ENCODE measurements around the gene TCEAL7.
"Not testable (repeated sequence)": the region's sequence is repeated elsewhere in the genome, so short reads cannot be mapped to it uniquely, and the experiment has no call there.

TCEAL7 gene

GRCh38 chrX:103329991-103330390 is at the start of gene TCEAL7:
TCEAL7 (plus strand) TSS chrX:103330239; CDS start chrX:103331404, 1,165 bp downstream.
- no peak for DNase-seq
- Histone ChIP-seq H3K36me3 (replicated peaks) (no peaks in the 10 kb centered on the region), H3K4me3 (ENCODE audit: low read depth, low read length) (peak within 1 kb of the TSS; percentile 53), H3K27me3 (replicated peaks) (no peaks in the 10 kb centered on the region), H3K27ac (no peak within 1 kb of the TSS)
- no peak for TF ChIP-seq CTCF (IDR thresholded peaks at IDR 0.05; ENCODE audit: low read depth, low read length, missing control alignments)
- in situ Hi-C loops (cut with HindIII; ENCODE audit: low pct_ligation_motif_present, low sequenced_read_pairs), result no loop called here

- Histone ChIP-seq H3K36me3 (replicated peaks) (no peaks in the 10 kb centered on the region), H3K27me3 (replicated peaks) (no peaks in the 10 kb centered on the region), H3K27ac (no peak overlapping the region), H3K4me3 (ENCODE audit: low read depth, low read length) (no peak overlapping the region)
- DNase-seq, result no peak
- TF ChIP-seq CTCF (IDR thresholded peaks at IDR 0.05; ENCODE audit: low read depth, low read length, missing control alignments), result no peak
- in situ Hi-C loops (cut with HindIII; ENCODE audit: low pct_ligation_motif_present, low sequenced_read_pairs), result no loop called here
These were observed 36.9 kb upstream of the TCEAL7 start for GRCh38 chrX:103293118-103293517.

- DNase-seq, result no peak
- Histone ChIP-seq H3K36me3 (replicated peaks) (no peaks in the 10 kb centered on the region), H3K4me3 (ENCODE audit: low read depth, low read length) (no peak overlapping the region), H3K27me3 (replicated peaks) (no peaks in the 10 kb centered on the region), H3K27ac (no peak overlapping the region)
- in situ Hi-C loops (cut with HindIII; ENCODE audit: low pct_ligation_motif_present, low sequenced_read_pairs), result no loop called here
- TF ChIP-seq CTCF (IDR thresholded peaks at IDR 0.05; ENCODE audit: low read depth, low read length, missing control alignments), result no peak
These were observed 25.3 kb upstream of the TCEAL7 start for GRCh38 chrX:103304705-103305104.

- H3K36me3 ChIP-seq (replicated peaks); DNase-seq; H3K27ac ChIP-seq; H3K4me3 ChIP-seq (ENCODE audit: low read depth, low read length); in situ Hi-C loops (cut with HindIII; ENCODE audit: low pct_ligation_motif_present, low sequenced_read_pairs); H3K27me3 ChIP-seq (replicated peaks): not testable (repeated sequence)
These were observed 24.4 kb upstream of the TCEAL7 start for GRCh38 chrX:103305666-103306065.

GRCh38 chrX:103309860-103310554 is 20.0 kb upstream of the TCEAL7 start:
- Histone ChIP-seq H3K27me3 (replicated peaks) (peaks cover 2% of the 10 kb centered on the region), H3K36me3 (replicated peaks) (no peaks in the 10 kb centered on the region), H3K27ac (no peak overlapping the region), H3K4me3 (ENCODE audit: low read depth, low read length) (peak overlapping the region; percentile 52)
- in situ Hi-C loops (cut with HindIII; ENCODE audit: low pct_ligation_motif_present, low sequenced_read_pairs), result no loop called here
- no peak for TF ChIP-seq CTCF (IDR thresholded peaks at IDR 0.05; ENCODE audit: low read depth, low read length, missing control alignments)
- DNase-seq, result no peak

GRCh38 chrX:103310555-103311398 is 19.3 kb upstream of the TCEAL7 start, which contains the start of gene BEX2:
BEX2 (minus strand) TSS chrX:103310990; CDS start chrX:103309976, 1,014 bp downstream.
- in situ Hi-C loops (cut with HindIII; ENCODE audit: low pct_ligation_motif_present, low sequenced_read_pairs), result no loop called here
- no peak for TF ChIP-seq CTCF (IDR thresholded peaks at IDR 0.05; ENCODE audit: low read depth, low read length, missing control alignments)
- peaks cover 2% of the 10 kb centered on the region for H3K27me3 ChIP-seq (replicated peaks)
- H3K36me3 ChIP-seq (replicated peaks), result no peaks in the 10 kb centered on the region
- no peak within 1 kb of the TSS for H3K27ac ChIP-seq
- H3K4me3 ChIP-seq (ENCODE audit: low read depth, low read length), result peak within 1 kb of the TSS; percentile 52
- DNase-seq, result peak; percentile 31
